ENCODE results near the gene FBL.

Gene FBL

GRCh38 chr19:39852882-39853281 is 6.7 kb upstream of the FBL start:
- H2AK5ac ChIP-seq (ENCODE audit: low read length) = no peak overlapping the region
- no peak overlapping the region for H3K4ac ChIP-seq (ENCODE audit: low read depth, low read length)
- H3K14ac ChIP-seq (ENCODE audit: low read length) = no peak overlapping the region
- H3K79me2 ChIP-seq (ENCODE audit: control insufficient read depth, insufficient read depth, low read length, poor library complexity) = no peaks in the 10 kb centered on the region
- no peaks in the 10 kb centered on the region for H3K4me1 ChIP-seq (ENCODE audit: control insufficient read depth in 1 of 2, insufficient read depth in 2 of 2, low read length in 2 of 2)
- no peaks in the 10 kb centered on the region for H3K79me1 ChIP-seq (ENCODE audit: low read length)
- H3K9me3 ChIP-seq (ENCODE audit: insufficient read depth, low read depth, low read length) = peaks cover 3% of the 10 kb centered on the region
- no peak overlapping the region for H3K23ac ChIP-seq (ENCODE audit: low read length)
- no peaks in the 10 kb centered on the region for H3K36me3 ChIP-seq (ENCODE audit: control insufficient read depth in 1 of 2, insufficient read depth in 2 of 2, low read length in 2 of 2)
- H2AFZ ChIP-seq (ENCODE audit: insufficient read depth, low read length, poor library complexity) = no peak overlapping the region
- no peak overlapping the region for H3K18ac ChIP-seq (ENCODE audit: low read length)
- no peak overlapping the region for H3K27ac ChIP-seq (ENCODE audit: low read depth, low read length)
- H2BK12ac ChIP-seq (ENCODE audit: low read length) = no peak overlapping the region
- no peak overlapping the region for H3K9ac ChIP-seq (ENCODE audit: low read length)
- H3K27me3 ChIP-seq (ENCODE audit: insufficient read depth, low read length) = no peaks in the 10 kb centered on the region
- no peak overlapping the region for H3K4me2 ChIP-seq (ENCODE audit: low read length)
- H2BK5ac ChIP-seq (ENCODE audit: low read depth, low read length, poor library complexity) = no peak overlapping the region
- H2BK120ac ChIP-seq (ENCODE audit: insufficient read depth, low read length, poor library complexity) = no peak overlapping the region
- WGBS (ENCODE audit: extremely low coverage, insufficient coverage, insufficient read length) = no CpG with 5 or more reads among the region's 7 CpGs
- H3K4me3 ChIP-seq (ENCODE audit: low read depth, low read length) = no peak overlapping the region
- no peak overlapping the region for H4K91ac ChIP-seq (ENCODE audit: low read depth, low read length)
- H4K12ac ChIP-seq (ENCODE audit: low read depth, low read length) = no peak overlapping the region
- DNase-seq = no peak
- no peak overlapping the region for H4K8ac ChIP-seq (ENCODE audit: low read depth, low read length)

GRCh38 chr19:39850892-39851291 is 4.7 kb upstream of the FBL start:
- Histone ChIP-seq H2BK12ac (ENCODE audit: low read length) (no peak overlapping the region), H2BK5ac (ENCODE audit: low read depth, low read length, poor library complexity) (no peak overlapping the region), H3K4me3 (ENCODE audit: low read depth, low read length) (no peak overlapping the region), H3K9me3 (ENCODE audit: insufficient read depth, low read depth, low read length) (peaks cover 3% of the 10 kb centered on the region), H3K79me1 (ENCODE audit: low read length) (peaks cover 6% of the 10 kb centered on the region), H4K8ac (ENCODE audit: low read depth, low read length) (no peak overlapping the region), H3K18ac (ENCODE audit: low read length) (no peak overlapping the region), H3K36me3 (ENCODE audit: control insufficient read depth in 1 of 2, insufficient read depth in 2 of 2, low read length in 2 of 2) (no peaks in the 10 kb centered on the region), H3K27ac (ENCODE audit: low read depth, low read length) (no peak overlapping the region), H2BK120ac (ENCODE audit: insufficient read depth, low read length, poor library complexity) (no peak overlapping the region), H4K12ac (ENCODE audit: low read depth, low read length) (no peak overlapping the region), H3K4ac (ENCODE audit: low read depth, low read length) (no peak overlapping the region), H2AK5ac (ENCODE audit: low read length) (no peak overlapping the region), H2AFZ (ENCODE audit: insufficient read depth, low read length, poor library complexity) (no peak overlapping the region), H3K9ac (ENCODE audit: low read length) (no peak overlapping the region), H3K27me3 (ENCODE audit: insufficient read depth, low read length) (no peaks in the 10 kb centered on the region), H4K91ac (ENCODE audit: low read depth, low read length) (no peak overlapping the region), H3K4me1 (ENCODE audit: control insufficient read depth in 1 of 2, insufficient read depth in 2 of 2, low read length in 2 of 2) (peaks cover 7 to 8% of the 10 kb centered on the region in 2 experiments), H3K79me2 (ENCODE audit: control insufficient read depth, insufficient read depth, low read length, poor library complexity) (peaks cover 3% of the 10 kb centered on the region), H3K23ac (ENCODE audit: low read length) (no peak overlapping the region), H3K4me2 (ENCODE audit: low read length) (no peak overlapping the region), H3K14ac (ENCODE audit: low read length) (no peak overlapping the region)
- WGBS (ENCODE audit: extremely low coverage, insufficient coverage, insufficient read length) = no CpG with 5 or more reads among the region's 2 CpGs
- no peak for DNase-seq

GRCh38 chr19:39848392-39848791 is 2.2 kb upstream of the FBL start:
- H2AFZ ChIP-seq (ENCODE audit: insufficient read depth, low read length, poor library complexity) = no peak overlapping the region
- no peak for DNase-seq
- H3K14ac ChIP-seq (ENCODE audit: low read length) = no peak overlapping the region
- H4K8ac ChIP-seq (ENCODE audit: low read depth, low read length) = no peak overlapping the region
- no peak overlapping the region for H3K4me3 ChIP-seq (ENCODE audit: low read depth, low read length)
- no peak overlapping the region for H3K18ac ChIP-seq (ENCODE audit: low read length)
- no peak overlapping the region for H2AK5ac ChIP-seq (ENCODE audit: low read length)
- H3K9me3 ChIP-seq (ENCODE audit: insufficient read depth, low read depth, low read length) = peaks cover 3% of the 10 kb centered on the region
- peaks cover 7% of the 10 kb centered on the region for H3K79me1 ChIP-seq (ENCODE audit: low read length)
- H2BK5ac ChIP-seq (ENCODE audit: low read depth, low read length, poor library complexity) = no peak overlapping the region
- H2BK12ac ChIP-seq (ENCODE audit: low read length) = no peak overlapping the region
- no peak overlapping the region for H4K12ac ChIP-seq (ENCODE audit: low read depth, low read length)
- H3K4me2 ChIP-seq (ENCODE audit: low read length) = no peak overlapping the region
- no peak overlapping the region for H3K4ac ChIP-seq (ENCODE audit: low read depth, low read length)
- H3K23ac ChIP-seq (ENCODE audit: low read length) = no peak overlapping the region
- H3K79me2 ChIP-seq (ENCODE audit: control insufficient read depth, insufficient read depth, low read length, poor library complexity) = peaks cover 14% of the 10 kb centered on the region
- no peaks in the 10 kb centered on the region for H3K27me3 ChIP-seq (ENCODE audit: insufficient read depth, low read length)
- H4K91ac ChIP-seq (ENCODE audit: low read depth, low read length) = no peak overlapping the region
- no peak overlapping the region for H3K9ac ChIP-seq (ENCODE audit: low read length)
- no CpG with 5 or more reads among the region's 4 CpGs for WGBS (ENCODE audit: extremely low coverage, insufficient coverage, insufficient read length)
- H2BK120ac ChIP-seq (ENCODE audit: insufficient read depth, low read length, poor library complexity) = no peak overlapping the region
- H3K27ac ChIP-seq (ENCODE audit: low read depth, low read length) = no peak overlapping the region
- H3K36me3 ChIP-seq (ENCODE audit: control insufficient read depth in 1 of 2, insufficient read depth in 2 of 2, low read length in 2 of 2) = no peaks in the 10 kb centered on the region
- H3K4me1 ChIP-seq (ENCODE audit: control insufficient read depth in 1 of 2, insufficient read depth in 2 of 2, low read length in 2 of 2) = peaks cover 12 to 14% of the 10 kb centered on the region in 2 experiments

- Histone ChIP-seq H3K23ac (ENCODE audit: low read length) (no peak overlapping the region), H3K79me1 (ENCODE audit: low read length) (peaks cover 7% of the 10 kb centered on the region)
- peak; percentile 89 to 97 for DNase-seq
Measured at GRCh38 chr19:39847525-39847924, 1.3 kb upstream of the FBL start.

More at GRCh38 chr19:39847525-39847924, 1.3 kb upstream of the FBL start:
- Histone ChIP-seq H3K4ac (ENCODE audit: low read depth, low read length) (no peak overlapping the region), H3K36me3 (ENCODE audit: control insufficient read depth in 1 of 2, insufficient read depth in 2 of 2, low read length in 2 of 2) (no peaks in the 10 kb centered on the region), H3K14ac (ENCODE audit: low read length) (no peak overlapping the region), H4K8ac (ENCODE audit: low read depth, low read length) (no peak overlapping the region), H3K9ac (ENCODE audit: low read length) (no peak overlapping the region), H3K4me2 (ENCODE audit: low read length) (no peak overlapping the region), H3K9me3 (ENCODE audit: insufficient read depth, low read depth, low read length) (peaks cover 3% of the 10 kb centered on the region), H4K12ac (ENCODE audit: low read depth, low read length) (no peak overlapping the region), H3K18ac (ENCODE audit: low read length) (no peak overlapping the region), H3K27ac (ENCODE audit: low read depth, low read length) (no peak overlapping the region), H2BK120ac (ENCODE audit: insufficient read depth, low read length, poor library complexity) (no peak overlapping the region), H2AK5ac (ENCODE audit: low read length) (no peak overlapping the region), H3K4me3 (ENCODE audit: low read depth, low read length) (no peak overlapping the region), H4K91ac (ENCODE audit: low read depth, low read length) (no peak overlapping the region), H3K27me3 (ENCODE audit: insufficient read depth, low read length) (no peaks in the 10 kb centered on the region), H3K4me1 (ENCODE audit: control insufficient read depth in 1 of 2, insufficient read depth in 2 of 2, low read length in 2 of 2) (peaks cover 12 to 16% of the 10 kb centered on the region in 2 experiments), H3K79me2 (ENCODE audit: control insufficient read depth, insufficient read depth, low read length, poor library complexity) (peaks cover 20% of the 10 kb centered on the region), H2BK12ac (ENCODE audit: low read length) (no peak overlapping the region), H2AFZ (ENCODE audit: insufficient read depth, low read length, poor library complexity) (no peak overlapping the region), H2BK5ac (ENCODE audit: low read depth, low read length, poor library complexity) (no peak overlapping the region)
- no CpG with 5 or more reads among the region's 6 CpGs for WGBS (ENCODE audit: extremely low coverage, insufficient coverage, insufficient read length)
